NCI-H774 (cell line): ENCODE data around the gene CPA3.

Source experiments
- DNase-seq: peaks from one replicate; lab custom pipeline; 2025; lab: John Stamatoyannopoulos, UW

Gene CPA3

GRCh38 chr3:148865049-148865448, at the start of gene CPA3:
Gene CPA3 (plus strand): TSS chr3:148865296. CDS start chr3:148865308, 12 bp downstream.
- no peak for DNase-seq

- no peak for DNase-seq
Observed at GRCh38 chr3:148815316-148816110, 49.6 kb upstream of the CPA3 start.

- no peak for DNase-seq
Observed at GRCh38 chr3:148816427-148816826, 48.7 kb upstream of the CPA3 start.

GRCh38 chr3:148816981-148817525, 48.0 kb upstream of the CPA3 start:
- peak; percentile 50 for DNase-seq

GRCh38 chr3:148820361-148821245, 44.5 kb upstream of the CPA3 start:
- DNase-seq = no peak

GRCh38 chr3:148823026-148823425, 42.1 kb upstream of the CPA3 start:
- DNase-seq = no peak

GRCh38 chr3:148825476-148825875, 39.6 kb upstream of the CPA3 start:
- DNase-seq = no peak

- no peak for DNase-seq
Observed at GRCh38 chr3:148827585-148827984, 37.5 kb upstream of the CPA3 start, which contains the start of gene CPB1. Gene CPB1 (plus strand): TSS chr3:148827811. CDS start chr3:148827824, 13 bp downstream.

GRCh38 chr3:148828136-148828690, 36.9 kb upstream of the CPA3 start:
- DNase-seq = no peak

- DNase-seq = no peak
Observed at GRCh38 chr3:148829926-148830325, 35.2 kb upstream of the CPA3 start.

- no peak for DNase-seq
Observed at GRCh38 chr3:148833223-148833622, 31.9 kb upstream of the CPA3 start.

GRCh38 chr3:148839805-148840204, 25.3 kb upstream of the CPA3 start:
- DNase-seq = no peak

- DNase-seq = no peak
Observed at GRCh38 chr3:148840451-148840850, 24.6 kb upstream of the CPA3 start.

- no peak for DNase-seq
Observed at GRCh38 chr3:148845756-148846395, 19.2 kb upstream of the CPA3 start.

- DNase-seq = no peak
Observed at GRCh38 chr3:148847351-148847750, 17.7 kb upstream of the CPA3 start.

GRCh38 chr3:148848410-148848809, 16.7 kb upstream of the CPA3 start:
- no peak for DNase-seq

GRCh38 chr3:148852271-148852992, 12.7 kb upstream of the CPA3 start:
- no peak for DNase-seq

GRCh38 chr3:148853076-148853475, 12.0 kb upstream of the CPA3 start:
- no peak for DNase-seq

GRCh38 chr3:148854061-148854460, 11.0 kb upstream of the CPA3 start:
- DNase-seq = no peak

GRCh38 chr3:148856384-148856783, 8.7 kb upstream of the CPA3 start:
- DNase-seq = no peak

- DNase-seq = no peak
Observed at GRCh38 chr3:148857316-148857715, 7.8 kb upstream of the CPA3 start.
